WTC11 (cell line): Measurements from ENCODE around the gene CNN2. TPM values are rescaled to one million over a fixed set of nuclear protein-coding genes. Genes with fewer than 3 reads are reported as not detected.

Source experiments
- ATAC-seq: fragments of 200-7000 bp; cut with Tn5 transposase; 2 replicates; pipeline ENCODE4 v1.10.0; 2021; ENCODE audit warnings: mild to moderate bottlenecking, moderate library complexity
- CTCF ChIA-PET: fragments of 300-600 bp; sonication (Branson Sonifier 250); formaldehyde crosslinking; loops from one replicate; lab custom pipeline; 2021; ENCODE audit warnings: antibody characterized with exemption; lab: Charles Lee
- POLR2A ChIA-PET: fragments of 350-600 bp; sonication (Branson Sonifier 250); formaldehyde crosslinking; loops from one replicate; lab custom pipeline; 2021; ENCODE audit warnings: antibody characterized with exemption; lab: Charles Lee
- DNase-seq: peaks from one replicate; pipeline ENCODE4 v3.0.0; 2021; ENCODE audit warnings: low spot score
- H3K27ac Mint-ChIP-seq: 2 replicates; pipeline ENCODE4 v1.8.0; 2021; ENCODE audit warnings: mixed read lengths
- H3K27me3 Mint-ChIP-seq: 2 replicates; pipeline ENCODE4 v1.8.0; 2021; ENCODE audit warnings: low read depth, mild to moderate bottlenecking, moderate library complexity, mixed read lengths
- H3K36me3 Mint-ChIP-seq: 2 replicates; pipeline ENCODE4 v1.8.0; 2021; ENCODE audit warnings: mixed read lengths
- H3K4me1 Mint-ChIP-seq: 2 replicates; pipeline ENCODE4 v1.8.0; 2022; ENCODE audit warnings: mixed read lengths
- H3K4me3 Mint-ChIP-seq: 2 replicates; pipeline ENCODE4 v1.8.0; 2021; ENCODE audit warnings: mild to moderate bottlenecking, moderate library complexity, mixed read lengths
- H3K9me3 Mint-ChIP-seq: 2 replicates; pipeline ENCODE4 v1.8.0; 2021; ENCODE audit warnings: mixed read lengths
- E2F5 ChIP-seq: sonication (generic); formaldehyde crosslinking; IDR thresholded peaks from 2 replicates; pipeline ENCODE4 v1.8.1; 2022; ENCODE audit warnings: mild to moderate bottlenecking, moderate library complexity, missing genetic modification reagents
- ELF4 ChIP-seq: sonication (generic); formaldehyde crosslinking; IDR thresholded peaks from 2 replicates; pipeline ENCODE4 v1.8.1; 2022; ENCODE audit warnings: low read depth, mild to moderate bottlenecking, moderate library complexity, missing genetic modification reagents
- ESRRA ChIP-seq: sonication (generic); formaldehyde crosslinking; IDR thresholded peaks from 2 replicates; pipeline ENCODE4 v1.8.1; 2022; ENCODE audit warnings: mild to moderate bottlenecking, missing genetic modification reagents, borderline replicate concordance
- FOXJ3 ChIP-seq: sonication (generic); formaldehyde crosslinking; IDR thresholded peaks from 2 replicates; pipeline ENCODE4 v1.9.0; 2021; ENCODE audit warnings: missing genetic modification reagents, mild to moderate bottlenecking, borderline replicate concordance
- HMGA2 ChIP-seq: fragments of 250-450 bp; sonication (Bioruptor Pico); IDR thresholded peaks from 2 replicates; pipeline ENCODE4 v1.4.0; 2021; ENCODE audit warnings: mild to moderate bottlenecking, moderate library complexity
- HMGXB4 ChIP-seq: sonication (generic); formaldehyde crosslinking; IDR thresholded peaks from 2 replicates; pipeline ENCODE4 v1.8.1; 2023; ENCODE audit warnings: mild to moderate bottlenecking, moderate library complexity, missing genetic modification reagents
- IRF2 ChIP-seq: sonication (generic); formaldehyde crosslinking; IDR thresholded peaks from 2 replicates; pipeline ENCODE4 v1.8.0; 2022; ENCODE audit warnings: low read depth, missing genetic modification reagents, borderline replicate concordance
- MYBL2 ChIP-seq: sonication (generic); formaldehyde crosslinking; IDR thresholded peaks from 2 replicates; pipeline ENCODE4 v1.8.1; 2023; ENCODE audit warnings: mild to moderate bottlenecking, moderate library complexity, missing genetic modification reagents
- NFATC4 ChIP-seq: fragments of 250-450 bp; sonication (Bioruptor Pico); IDR thresholded peaks from 2 replicates; pipeline ENCODE4 v1.9.0; 2021; ENCODE audit warnings: mild to moderate bottlenecking
- NR1H2 ChIP-seq: sonication (generic); formaldehyde crosslinking; IDR thresholded peaks from 2 replicates; pipeline ENCODE4 v1.9.0; 2021; ENCODE audit warnings: mild to moderate bottlenecking, moderate library complexity, missing genetic modification reagents
- RELA ChIP-seq: sonication (generic); formaldehyde crosslinking; IDR thresholded peaks from 2 replicates; pipeline ENCODE4 v1.8.1; 2022; ENCODE audit warnings: missing genetic modification reagents, mild to moderate bottlenecking, borderline replicate concordance
- SMAD4 ChIP-seq: sonication (generic); formaldehyde crosslinking; IDR thresholded peaks from 2 replicates; pipeline ENCODE4 v1.8.0; 2022; ENCODE audit warnings: mild to moderate bottlenecking, missing genetic modification reagents
- SP1 ChIP-seq: sonication (generic); formaldehyde crosslinking; conservative IDR thresholded peaks from 2 replicates; pipeline ENCODE4 v1.8.1; 2022; ENCODE audit warnings: missing genetic modification reagents
- USF1 ChIP-seq: sonication (generic); formaldehyde crosslinking; IDR thresholded peaks from 2 replicates; pipeline ENCODE4 v1.8.0; 2022; ENCODE audit warnings: mild to moderate bottlenecking, missing genetic modification reagents
- ZNF281 ChIP-seq: sonication (generic); formaldehyde crosslinking; IDR thresholded peaks from 2 replicates; pipeline ENCODE4 v1.8.0; 2023; ENCODE audit warnings: mild to moderate bottlenecking, missing genetic modification reagents
- total RNA-seq: library from RNA; stranded (reverse); gene quantifications from 3 replicates; pipeline ENCODE4 v1.2.3, GENCODE V29; 2021
- TF ChIP-seq, protein P1 (sequence below): fragments of 200-600 bp; IDR thresholded peaks from 2 replicates; pipeline ENCODE4 v1.8.0; 2022; ENCODE audit warnings: antibody characterized with exemption
- TF ChIP-seq, protein P2 (sequence below): sonication (generic); formaldehyde crosslinking; IDR thresholded peaks from 2 replicates; pipeline ENCODE4 v1.8.0; 2023; ENCODE audit warnings: missing genetic modification reagents

The CNN2 gene
- total RNA-seq, 1 experiment from 2014 or later: 390 TPM

GRCh38 chr19:989381-990081, 36.9 kb upstream of the CNN2 start:
- peak; percentile 62 for DNase-seq
- CTCF ChIA-PET: interaction anchor here (1.5 kb wide), 1 partner anchor 19 kb away, joined by 3 read pairs; no protein-coding TSS in a partner anchor
- Mint-ChIP-seq H3K9me3 (no peaks in the 10 kb centered on the region), H3K4me3 (no peak overlapping the region), H3K4me1 (peaks cover 6% of the 10 kb centered on the region), H3K27me3 (no peaks in the 10 kb centered on the region), H3K36me3 (peaks cover 18% of the 10 kb centered on the region), H3K27ac (no peak overlapping the region)
- TF ChIP-seq RELA (0 out of 2 replicates have a peak, but pooled peaks have one; percentile 35), SP1 (no peak), HMGXB4 (CRISPR knock-in tag) (peak; percentile 22; the same call in 1 of the 2 replicates)
- TF ChIP-seq, protein P1, sequence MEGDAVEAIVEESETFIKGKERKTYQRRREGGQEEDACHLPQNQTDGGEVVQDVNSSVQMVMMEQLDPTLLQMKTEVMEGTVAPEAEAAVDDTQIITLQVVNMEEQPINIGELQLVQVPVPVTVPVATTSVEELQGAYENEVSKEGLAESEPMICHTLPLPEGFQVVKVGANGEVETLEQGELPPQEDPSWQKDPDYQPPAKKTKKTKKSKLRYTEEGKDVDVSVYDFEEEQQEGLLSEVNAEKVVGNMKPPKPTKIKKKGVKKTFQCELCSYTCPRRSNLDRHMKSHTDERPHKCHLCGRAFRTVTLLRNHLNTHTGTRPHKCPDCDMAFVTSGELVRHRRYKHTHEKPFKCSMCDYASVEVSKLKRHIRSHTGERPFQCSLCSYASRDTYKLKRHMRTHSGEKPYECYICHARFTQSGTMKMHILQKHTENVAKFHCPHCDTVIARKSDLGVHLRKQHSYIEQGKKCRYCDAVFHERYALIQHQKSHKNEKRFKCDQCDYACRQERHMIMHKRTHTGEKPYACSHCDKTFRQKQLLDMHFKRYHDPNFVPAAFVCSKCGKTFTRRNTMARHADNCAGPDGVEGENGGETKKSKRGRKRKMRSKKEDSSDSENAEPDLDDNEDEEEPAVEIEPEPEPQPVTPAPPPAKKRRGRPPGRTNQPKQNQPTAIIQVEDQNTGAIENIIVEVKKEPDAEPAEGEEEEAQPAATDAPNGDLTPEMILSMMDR: 0 out of 2 replicates have a peak, but pooled peaks have one; percentile 20
- POLR2A ChIA-PET: no interaction called here
- ATAC-seq: peak; percentile 28

DNA sequence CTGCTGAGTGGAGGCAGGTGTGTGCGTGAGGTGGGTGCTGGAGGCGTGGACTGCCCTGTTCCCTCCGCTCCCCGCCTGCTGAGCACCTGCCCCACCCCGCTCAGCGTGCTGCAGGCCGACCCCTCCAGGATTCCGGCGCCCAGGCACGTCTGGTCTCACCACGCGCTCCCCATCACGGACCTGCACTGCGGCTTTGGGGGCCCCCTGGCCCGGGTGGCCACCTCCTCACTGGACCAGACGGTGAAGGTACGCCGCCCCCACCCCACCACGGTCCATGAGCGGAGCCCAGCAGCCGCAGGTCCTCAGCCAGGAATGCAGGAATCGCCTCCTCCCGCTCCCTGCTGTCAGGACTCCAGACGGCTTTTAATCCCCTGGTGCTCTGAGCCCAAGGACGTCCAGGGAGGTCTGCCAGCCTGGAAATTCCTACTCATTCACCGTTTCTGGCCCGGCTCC, 36.3 kb upstream of the CNN2 start:
- no peaks in the 10 kb centered on the region for H3K27me3 Mint-ChIP-seq
- ChIA-PET CTCF (interaction anchor here (1.4 kb wide), 1 partner anchor 19 kb away, joined by 3 read pairs; no protein-coding TSS in a partner anchor), POLR2A (interaction anchor here (0.5 kb wide), 1 partner anchor 229 kb away, joined by 6 read pairs; no protein-coding TSS in a partner anchor)
- H3K36me3 Mint-ChIP-seq: peaks cover 18% of the 10 kb centered on the region
- ATAC-seq (no peak), DNase-seq (peak; percentile 13)
- no peaks in the 10 kb centered on the region for H3K9me3 Mint-ChIP-seq
- H3K27ac Mint-ChIP-seq: no peak overlapping the region
- H3K4me1 Mint-ChIP-seq: peaks cover under 1% of the 10 kb centered on the region; the same call in 1 of the 2 replicates
- H3K4me3 Mint-ChIP-seq: no peak overlapping the region
- no peak for TF ChIP-seq USF1 (CRISPR knock-in tag)
- TF ChIP-seq SMAD4 (CRISPR knock-in tag): no peak
- TF ChIP-seq IRF2 (CRISPR knock-in tag): no peak
- TF ChIP-seq MYBL2 (CRISPR knock-in tag): no peak
- TF ChIP-seq FOXJ3 (CRISPR knock-in tag): no peak
- TF ChIP-seq HMGA2 (CRISPR knock-in tag): no peak
- no peak for TF ChIP-seq ESRRA
- TF ChIP-seq NR1H2 (CRISPR knock-in tag): no peak
- no peak for TF ChIP-seq NFATC4 (CRISPR knock-in tag)
- no peak for TF ChIP-seq E2F5
- TF ChIP-seq ELF4 (CRISPR knock-in tag): no peak
- TF ChIP-seq, protein P2, sequence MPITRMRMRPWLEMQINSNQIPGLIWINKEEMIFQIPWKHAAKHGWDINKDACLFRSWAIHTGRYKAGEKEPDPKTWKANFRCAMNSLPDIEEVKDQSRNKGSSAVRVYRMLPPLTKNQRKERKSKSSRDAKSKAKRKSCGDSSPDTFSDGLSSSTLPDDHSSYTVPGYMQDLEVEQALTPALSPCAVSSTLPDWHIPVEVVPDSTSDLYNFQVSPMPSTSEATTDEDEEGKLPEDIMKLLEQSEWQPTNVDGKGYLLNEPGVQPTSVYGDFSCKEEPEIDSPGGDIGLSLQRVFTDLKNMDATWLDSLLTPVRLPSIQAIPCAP (CRISPR knock-in tag): no peak
- no peak for TF ChIP-seq HMGXB4 (CRISPR knock-in tag)
- no peak for TF ChIP-seq ZNF281
